A549 (cell line): Measurements from ENCODE around the gene KLK7. TPM values are rescaled to one million over a fixed set of nuclear protein-coding genes. Genes with fewer than 3 reads are reported as not detected.
A peak's percentile ranks its signal among the peaks of the same experiment; 100 is the strongest.

Source experiments
- ATAC-seq, 2 experiments: fragments of 200-7000 bp in 1 of 2; fragments of >200 bp in 1 of 2; cut with Nextera tagmentation in 1 of 2; cut with Tn5 transposase in 1 of 2; 3 replicates each; pipeline versions ENCODE4 v1.8.0 to v1.9.1; 2018 to 2020; ENCODE audit warnings: mild to moderate bottlenecking in 1 of 2, moderate library complexity in 1 of 2
- CTCF ChIA-PET: fragments of 300-600 bp; sonication (Branson Sonifier 250); formaldehyde crosslinking; extraction: SDS; loops from one replicate; lab custom pipeline; 2021; ENCODE audit warnings: antibody characterized with exemption, inconsistent platforms; lab: Yijun Ruan, JAX
- POLR2A ChIA-PET: fragments of 350-600 bp; formaldehyde crosslinking; extraction: SDS; loops from one replicate; lab custom pipeline; 2021; ENCODE audit warnings: antibody characterized with exemption, inconsistent platforms; lab: Yijun Ruan, JAX
- DNase-seq, 2 experiments: peaks; one replicate each; pipeline versions ENCODE4 v3.0.0 to v3.0.0-alpha.2; 2011 to 2016; ENCODE audit warnings: low read depth in 1 of 2, low spot score in 1 of 2
- FAIRE-seq: peaks from 2 replicates; lab custom pipeline; 2011; peaks lifted over from hg19 to GRCh38; lab: Jason Lieb, UNC
- H3K27ac ChIP-seq, 2 experiments: fragments of >200 bp; sonication (Bioruptor Twin); formaldehyde crosslinking; 3 replicates each; pipeline ENCODE4 v1.5.1; 2016 to 2017
- H3K4me1 ChIP-seq: fragments of >200 bp; sonication (Bioruptor Twin); formaldehyde crosslinking; 3 replicates; pipeline ENCODE4 v1.6.1; 2016
- H3K4me2 ChIP-seq: fragments of >200 bp; sonication (Bioruptor Twin); formaldehyde crosslinking; 3 replicates; pipeline ENCODE4 v1.6.1; 2016
- H3K4me3 ChIP-seq: fragments of >200 bp; sonication (Bioruptor Twin); formaldehyde crosslinking; 3 replicates; pipeline ENCODE4 v1.5.1; 2016
- H3K9me3 ChIP-seq: fragments of >200 bp; sonication (Bioruptor Twin); formaldehyde crosslinking; 3 replicates; pipeline ENCODE4 v1.6.1; 2016
- CBX2 ChIP-seq: fragments of 200-600 bp; sonication (generic); IDR thresholded peaks from 2 replicates; pipeline ENCODE4 v1.6.1; 2016; ENCODE audit warnings: low read depth, mild to moderate bottlenecking, borderline replicate concordance
- CBX8 ChIP-seq: fragments of 200-600 bp; sonication (generic); IDR thresholded peaks from 2 replicates; pipeline ENCODE4 v1.6.1; 2016
- CEBPB ChIP-seq, 2 experiments: fragments of >200 bp in 1 of 2; sonication (Bioruptor Twin) in 1 of 2; formaldehyde crosslinking in 1 of 2; IDR thresholded peaks; 2 replicates each; pipeline ENCODE4 v1.6.1; 2012 to 2016
- CHD2 ChIP-seq: fragments of 150-350 bp; IDR thresholded peaks from 2 replicates; pipeline ENCODE4 v1.6.1; 2014; ENCODE audit warnings: low read length; ENCODE audit not compliant: partially characterized antibody
- EHMT2 ChIP-seq: fragments of 200-600 bp; sonication (generic); IDR thresholded peaks from 2 replicates; pipeline ENCODE4 v1.6.1; 2016; ENCODE audit warnings: antibody characterized with exemption, low read depth, mild to moderate bottlenecking, moderate library complexity
- EP300 ChIP-seq, 2 experiments: fragments of >200 bp; sonication (Bioruptor Twin); formaldehyde crosslinking; IDR thresholded peaks; 2 replicates in 1 of 2; 3 replicates in 1 of 2; pipeline ENCODE4 v1.6.1; 2016 to 2017
- FOSB ChIP-seq: fragments of 250-450 bp; sonication (Bioruptor Pico); IDR thresholded peaks from 2 replicates; pipeline ENCODE4 v1.5.0; 2020; ENCODE audit warnings: mild to moderate bottlenecking, moderate library complexity
- HDAC2 ChIP-seq: fragments of 200-600 bp; sonication (generic); IDR thresholded peaks from 2 replicates; pipeline ENCODE4 v1.6.1; 2016
- KDM1A ChIP-seq: fragments of 200-600 bp; sonication (generic); IDR thresholded peaks from 2 replicates; pipeline ENCODE4 v1.6.1; 2016; ENCODE audit warnings: low read depth, mild to moderate bottlenecking
- MAFK ChIP-seq: fragments of 450-650 bp; IDR thresholded peaks from 2 replicates; pipeline ENCODE4 v1.6.1; 2014; ENCODE audit not compliant: partially characterized antibody
- MYC ChIP-seq: IDR thresholded peaks from 2 replicates; pipeline ENCODE4 v1.6.1; 2012; ENCODE audit warnings: mild to moderate bottlenecking, inconsistent platforms, low read length, improper control_type of control experiment, borderline replicate concordance
- NFE2L2 ChIP-seq: fragments of 150-350 bp; conservative IDR thresholded peaks from 2 replicates; pipeline ENCODE4 v1.6.1; 2014; ENCODE audit warnings: low read length
- NR3C1 ChIP-seq: fragments of >200 bp; sonication (Bioruptor Twin); formaldehyde crosslinking; IDR thresholded peaks from 3 replicates; pipeline ENCODE4 v1.6.1; 2017
- POLR2AphosphoS2 ChIP-seq: conservative IDR thresholded peaks from 2 replicates; pipeline ENCODE4 v1.6.1; 2012; ENCODE audit warnings: low read length, improper control_type of control experiment, inconsistent platforms
- RARB ChIP-seq: fragments of 250-450 bp; sonication (Bioruptor Pico); IDR thresholded peaks from 2 replicates; pipeline ENCODE4 v1.8.0; 2021; ENCODE audit warnings: mild to moderate bottlenecking, moderate library complexity
- RCOR1 ChIP-seq: fragments of 150-350 bp; IDR thresholded peaks from 2 replicates; pipeline ENCODE4 v1.6.1; 2014; ENCODE audit warnings: antibody characterized with exemption, low read length, low read depth
- SMC3 ChIP-seq: fragments of >200 bp; sonication (Bioruptor Twin); formaldehyde crosslinking; IDR thresholded peaks from 3 replicates; pipeline ENCODE4 v1.6.1; 2018; ENCODE audit warnings: inconsistent platforms
- SREBF2 ChIP-seq: fragments of 450-650 bp; IDR thresholded peaks from 2 replicates; pipeline ENCODE4 v1.6.1; 2014; ENCODE audit warnings: mild to moderate bottlenecking, moderate library complexity
- TP53 ChIP-seq: fragments of 250-450 bp; sonication (Bioruptor Pico); IDR thresholded peaks from 2 replicates; pipeline ENCODE4 v1.5.0; 2021; ENCODE audit warnings: mild to moderate bottlenecking, moderate library complexity
- WGBS: methylation state at CpG from one replicate; pipeline ENCODE4 v1.1.6; 2017; ENCODE audit errors: missing lambda C conversion rate; 5-methylcytosine and 5-hydroxymethylcytosine counted together
- polyA plus RNA-seq, 4 experiments: library from polyadenylated mRNA; depleted of rRNA in 3 of 4; stranded (reverse); fragments of >200 nt; fragmentation: RNase III in 1 of 4; extraction: RNeasy Plus Mini Kit Qiagen cat#74134 plus additional on column Dnase treatment in 1 of 4; gene quantifications; 2 replicates in 3 of 4; 3 replicates in 1 of 4; pipeline ENCODE4 v1.2.3, GENCODE V29; 2011 to 2017
- TF ChIP-seq, protein P1 (sequence below): fragments of 200-600 bp; sonication (generic); IDR thresholded peaks from 2 replicates; pipeline ENCODE4 v1.6.1; 2016; ENCODE audit warnings: antibody characterized with exemption, mild to moderate bottlenecking, moderate library complexity
- TF ChIP-seq, protein P2 (sequence below): fragments of 150-350 bp; IDR thresholded peaks from 2 replicates; pipeline ENCODE4 v1.6.1; 2014; ENCODE audit warnings: low read depth, mild to moderate bottlenecking, low read length
- TF ChIP-seq, protein P3 (sequence below): IDR thresholded peaks from 2 replicates; pipeline ENCODE4 v1.6.1; 2012; ENCODE audit warnings: low read depth, borderline replicate concordance
- TF ChIP-seq, protein P4 (sequence below): IDR thresholded peaks from 2 replicates; pipeline ENCODE4 v1.6.1; 2012
- TF ChIP-seq, protein P5 (sequence below): IDR thresholded peaks from 2 replicates; pipeline ENCODE4 v1.6.1; 2012
- TF ChIP-seq, protein P6 (sequence below): fragments of 250-450 bp; sonication (Bioruptor Pico); IDR thresholded peaks from 2 replicates; pipeline ENCODE4 v1.5.0; 2021; ENCODE audit warnings: mild to moderate bottlenecking, moderate library complexity, borderline replicate concordance

The KLK7 gene
- polyA plus RNA-seq, 2 of the 4 experiments (the other 2 are of a cell fraction) = not detected

DNA sequence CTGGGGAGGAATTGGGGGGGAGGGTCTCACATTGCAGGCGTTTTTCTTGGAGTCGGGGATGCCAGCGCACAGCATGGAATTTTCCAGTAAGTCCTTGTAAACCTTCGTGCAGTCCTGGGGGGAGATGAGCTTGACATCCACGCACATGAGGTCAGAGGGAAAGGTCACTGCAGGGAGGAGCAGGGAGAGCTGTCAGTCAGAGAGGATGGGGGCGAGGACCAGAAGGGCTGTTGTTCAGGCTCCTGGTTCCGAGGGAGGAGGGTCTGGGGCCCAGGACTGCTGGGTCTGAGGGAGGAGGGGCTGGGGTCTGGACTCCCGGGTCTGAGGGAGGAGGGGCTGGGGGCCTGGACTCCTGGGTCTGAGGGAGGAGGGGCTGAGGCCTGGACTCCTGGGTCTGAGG lies 4.0 kb downstream of the KLK7 start:
- Histone ChIP-seq H3K27ac (no peak overlapping the region; a peak in 1 of 6 replicates), H3K9me3 (no peaks in the 10 kb centered on the region), H3K4me1 (peaks cover 16% of the 10 kb centered on the region; the same call in 2 of the 3 replicates), H3K4me2 (no peak overlapping the region), H3K4me3 (no peak overlapping the region)
- DNase-seq (no peak), ATAC-seq (no peak), FAIRE-seq (no peak)
- CTCF ChIA-PET = interaction anchor here (1.7 to 1.9 kb wide), 2 partner anchors 30 to 37 kb away, joined by 4 to 6 read pairs; a partner anchor contains a TSS
- POLR2A ChIA-PET = no interaction called here
- WGBS = 54% methylated on average over 7 of the region's 8 CpGs
- no peak for TF ChIP-seq EHMT2
- no peak for TF ChIP-seq NR3C1
- no peak for TF ChIP-seq FOSB (CRISPR knock-in tag)
- no peak for TF ChIP-seq NFE2L2
- no peak for TF ChIP-seq TP53 (CRISPR knock-in tag)
- TF ChIP-seq CBX8 = no peak
- TF ChIP-seq MAFK = no peak
- TF ChIP-seq, protein P1, sequence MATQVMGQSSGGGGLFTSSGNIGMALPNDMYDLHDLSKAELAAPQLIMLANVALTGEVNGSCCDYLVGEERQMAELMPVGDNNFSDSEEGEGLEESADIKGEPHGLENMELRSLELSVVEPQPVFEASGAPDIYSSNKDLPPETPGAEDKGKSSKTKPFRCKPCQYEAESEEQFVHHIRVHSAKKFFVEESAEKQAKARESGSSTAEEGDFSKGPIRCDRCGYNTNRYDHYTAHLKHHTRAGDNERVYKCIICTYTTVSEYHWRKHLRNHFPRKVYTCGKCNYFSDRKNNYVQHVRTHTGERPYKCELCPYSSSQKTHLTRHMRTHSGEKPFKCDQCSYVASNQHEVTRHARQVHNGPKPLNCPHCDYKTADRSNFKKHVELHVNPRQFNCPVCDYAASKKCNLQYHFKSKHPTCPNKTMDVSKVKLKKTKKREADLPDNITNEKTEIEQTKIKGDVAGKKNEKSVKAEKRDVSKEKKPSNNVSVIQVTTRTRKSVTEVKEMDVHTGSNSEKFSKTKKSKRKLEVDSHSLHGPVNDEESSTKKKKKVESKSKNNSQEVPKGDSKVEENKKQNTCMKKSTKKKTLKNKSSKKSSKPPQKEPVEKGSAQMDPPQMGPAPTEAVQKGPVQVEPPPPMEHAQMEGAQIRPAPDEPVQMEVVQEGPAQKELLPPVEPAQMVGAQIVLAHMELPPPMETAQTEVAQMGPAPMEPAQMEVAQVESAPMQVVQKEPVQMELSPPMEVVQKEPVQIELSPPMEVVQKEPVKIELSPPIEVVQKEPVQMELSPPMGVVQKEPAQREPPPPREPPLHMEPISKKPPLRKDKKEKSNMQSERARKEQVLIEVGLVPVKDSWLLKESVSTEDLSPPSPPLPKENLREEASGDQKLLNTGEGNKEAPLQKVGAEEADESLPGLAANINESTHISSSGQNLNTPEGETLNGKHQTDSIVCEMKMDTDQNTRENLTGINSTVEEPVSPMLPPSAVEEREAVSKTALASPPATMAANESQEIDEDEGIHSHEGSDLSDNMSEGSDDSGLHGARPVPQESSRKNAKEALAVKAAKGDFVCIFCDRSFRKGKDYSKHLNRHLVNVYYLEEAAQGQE = no peak
- no peak for TF ChIP-seq KDM1A
- TF ChIP-seq CHD2 = no peak
- no peak for TF ChIP-seq MYC
- TF ChIP-seq EP300 (IDR thresholded peaks at IDR 0.05) = no peak
- TF ChIP-seq, protein P2, sequence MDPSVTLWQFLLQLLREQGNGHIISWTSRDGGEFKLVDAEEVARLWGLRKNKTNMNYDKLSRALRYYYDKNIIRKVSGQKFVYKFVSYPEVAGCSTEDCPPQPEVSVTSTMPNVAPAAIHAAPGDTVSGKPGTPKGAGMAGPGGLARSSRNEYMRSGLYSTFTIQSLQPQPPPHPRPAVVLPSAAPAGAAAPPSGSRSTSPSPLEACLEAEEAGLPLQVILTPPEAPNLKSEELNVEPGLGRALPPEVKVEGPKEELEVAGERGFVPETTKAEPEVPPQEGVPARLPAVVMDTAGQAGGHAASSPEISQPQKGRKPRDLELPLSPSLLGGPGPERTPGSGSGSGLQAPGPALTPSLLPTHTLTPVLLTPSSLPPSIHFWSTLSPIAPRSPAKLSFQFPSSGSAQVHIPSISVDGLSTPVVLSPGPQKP = no peak
- no peak for TF ChIP-seq POLR2AphosphoS2
- TF ChIP-seq CEBPB (IDR thresholded peaks at IDR 0.05) = no peak
- TF ChIP-seq, protein P3, sequence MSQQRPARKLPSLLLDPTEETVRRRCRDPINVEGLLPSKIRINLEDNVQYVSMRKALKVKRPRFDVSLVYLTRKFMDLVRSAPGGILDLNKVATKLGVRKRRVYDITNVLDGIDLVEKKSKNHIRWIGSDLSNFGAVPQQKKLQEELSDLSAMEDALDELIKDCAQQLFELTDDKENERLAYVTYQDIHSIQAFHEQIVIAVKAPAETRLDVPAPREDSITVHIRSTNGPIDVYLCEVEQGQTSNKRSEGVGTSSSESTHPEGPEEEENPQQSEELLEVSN = no peak
- TF ChIP-seq, protein P4, sequence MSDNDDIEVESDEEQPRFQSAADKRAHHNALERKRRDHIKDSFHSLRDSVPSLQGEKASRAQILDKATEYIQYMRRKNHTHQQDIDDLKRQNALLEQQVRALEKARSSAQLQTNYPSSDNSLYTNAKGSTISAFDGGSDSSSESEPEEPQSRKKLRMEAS = no peak
- TF ChIP-seq, protein P5, sequence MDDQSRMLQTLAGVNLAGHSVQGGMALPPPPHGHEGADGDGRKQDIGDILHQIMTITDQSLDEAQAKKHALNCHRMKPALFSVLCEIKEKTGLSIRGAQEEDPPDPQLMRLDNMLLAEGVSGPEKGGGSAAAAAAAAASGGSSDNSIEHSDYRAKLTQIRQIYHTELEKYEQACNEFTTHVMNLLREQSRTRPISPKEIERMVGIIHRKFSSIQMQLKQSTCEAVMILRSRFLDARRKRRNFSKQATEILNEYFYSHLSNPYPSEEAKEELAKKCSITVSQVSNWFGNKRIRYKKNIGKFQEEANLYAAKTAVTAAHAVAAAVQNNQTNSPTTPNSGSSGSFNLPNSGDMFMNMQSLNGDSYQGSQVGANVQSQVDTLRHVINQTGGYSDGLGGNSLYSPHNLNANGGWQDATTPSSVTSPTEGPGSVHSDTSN = no peak

DNA sequence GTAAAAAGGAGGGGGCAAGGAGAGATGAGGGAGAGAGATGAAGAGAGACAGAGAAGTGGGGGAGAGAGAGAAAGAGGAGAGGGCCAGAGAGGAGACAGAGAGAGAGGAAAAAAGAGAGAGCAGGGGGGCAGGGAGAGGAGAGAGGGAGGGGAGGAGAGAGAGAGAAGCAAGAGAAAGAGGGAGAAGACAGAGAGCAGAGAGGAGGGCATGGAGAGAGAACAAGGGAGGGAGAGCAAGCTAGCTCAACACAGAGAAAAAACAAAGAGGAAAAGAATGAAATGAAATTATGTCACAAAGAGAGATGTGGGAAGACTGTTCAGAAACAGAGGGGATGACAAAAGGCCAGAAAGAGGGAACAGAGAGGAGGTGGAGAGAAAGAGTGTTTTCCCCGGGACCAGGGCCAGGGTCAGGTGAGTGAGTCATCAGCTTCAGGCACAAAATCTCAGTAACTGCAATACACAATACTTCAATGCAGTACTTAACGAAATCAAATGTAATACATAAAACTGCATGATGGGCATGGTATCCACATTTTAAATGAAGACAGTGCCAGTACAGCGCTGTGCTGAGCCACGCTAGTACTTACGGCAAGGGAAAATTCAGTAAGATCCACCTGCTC lies 4.8 kb downstream of the KLK7 start:
- ChIA-PET CTCF (interaction anchor here (1.6 to 1.9 kb wide), 3 partner anchors 31 to 42 kb away, joined by 4 to 6 read pairs (median 5); a partner anchor contains a TSS), POLR2A (no interaction called here)
- Histone ChIP-seq H3K27ac (no peak overlapping the region; a peak in 1 of 6 replicates), H3K4me2 (no peak overlapping the region), H3K4me3 (no peak overlapping the region), H3K9me3 (no peaks in the 10 kb centered on the region), H3K4me1 (peaks cover 16% of the 10 kb centered on the region; the same call in 2 of the 3 replicates)
- 53% methylated on average over 5 of the region's 5 CpGs for WGBS
- TF ChIP-seq SREBF2 (no peak), CBX2 (no peak), RCOR1 (no peak), RARB (CRISPR knock-in tag) (no peak), NR3C1 (no peak), SMC3 (no peak), HDAC2 (no peak)
- TF ChIP-seq, protein P4 = no peak
- TF ChIP-seq, protein P6, sequence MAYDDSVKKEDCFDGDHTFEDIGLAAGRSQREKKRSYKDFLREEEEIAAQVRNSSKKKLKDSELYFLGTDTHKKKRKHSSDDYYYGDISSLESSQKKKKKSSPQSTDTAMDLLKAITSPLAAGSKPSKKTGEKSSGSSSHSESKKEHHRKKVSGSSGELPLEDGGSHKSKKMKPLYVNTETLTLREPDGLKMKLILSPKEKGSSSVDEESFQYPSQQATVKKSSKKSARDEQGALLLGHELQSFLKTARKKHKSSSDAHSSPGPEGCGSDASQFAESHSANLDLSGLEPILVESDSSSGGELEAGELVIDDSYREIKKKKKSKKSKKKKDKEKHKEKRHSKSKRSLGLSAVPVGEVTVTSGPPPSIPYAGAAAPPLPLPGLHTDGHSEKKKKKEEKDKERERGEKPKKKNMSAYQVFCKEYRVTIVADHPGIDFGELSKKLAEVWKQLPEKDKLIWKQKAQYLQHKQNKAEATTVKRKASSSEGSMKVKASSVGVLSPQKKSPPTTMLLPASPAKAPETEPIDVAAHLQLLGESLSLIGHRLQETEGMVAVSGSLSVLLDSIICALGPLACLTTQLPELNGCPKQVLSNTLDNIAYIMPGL (CRISPR knock-in tag) = no peak
- FAIRE-seq (no peak), ATAC-seq (0 out of 6 replicates have a peak, but pooled peaks of 1 of the 2 experiments have one; percentile 27), DNase-seq (no peak)
